Measurements from ENCODE around the gene BSG.

DNA sequence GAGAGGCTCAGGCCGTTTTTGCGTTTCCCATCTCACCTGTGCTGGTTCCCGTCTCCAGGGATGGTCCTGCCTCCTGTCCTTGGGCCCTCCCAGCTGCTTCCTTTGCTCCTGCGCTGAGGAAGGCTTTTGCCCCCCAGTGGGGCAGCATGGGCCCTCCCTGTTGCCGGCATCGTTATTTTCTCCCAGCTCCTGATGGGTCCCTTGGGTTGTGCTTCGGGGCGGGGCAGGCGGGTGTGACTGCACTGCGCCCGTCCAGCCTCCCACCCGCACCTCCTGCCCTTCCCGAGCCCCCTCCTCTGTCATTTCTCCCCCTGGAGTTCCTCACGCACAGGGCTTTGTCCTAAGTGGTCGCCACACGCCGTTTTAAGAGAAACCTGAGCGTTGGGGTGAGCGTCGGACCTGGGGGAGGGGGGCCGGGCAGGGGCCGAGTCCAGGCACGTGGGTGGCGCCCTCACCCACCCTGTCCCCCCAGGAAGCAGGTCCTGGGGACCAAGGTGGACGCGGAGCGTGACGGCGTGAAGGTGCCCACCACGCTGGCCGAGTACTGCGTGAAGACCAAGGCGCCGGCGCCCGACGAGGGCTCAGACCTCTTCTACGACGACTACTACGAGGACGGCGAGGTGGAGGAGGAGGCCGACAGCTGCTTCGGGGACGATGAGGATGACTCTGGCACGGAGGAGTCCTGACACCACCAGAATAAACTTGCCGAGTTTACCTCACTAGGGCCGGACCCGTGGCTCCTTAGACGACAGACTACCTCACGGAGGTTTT lies 31.3 kb upstream of the BSG start:
- TF ChIP-seq CTCF (conservative IDR thresholded peaks at IDR 0.05 in 1 of 2, IDR thresholded peaks at IDR 0.05 in 1 of 2; ENCODE audit: low read depth in 1 of 2, low read length in 2 of 2) (no peak), EZH2 (IDR thresholded peaks at IDR 0.05; ENCODE audit: low read length, missing control alignments) (no peak)
